ENCODE data around the gene VPS13A. TPM values are rescaled to one million over a fixed set of nuclear protein-coding genes. Genes with fewer than 3 reads are reported as not detected.
A peak's percentile ranks its signal among the peaks of the same experiment; 100 is the strongest.

The VPS13A gene
- total and polyA plus RNA-seq, 2 of the 13 experiments (the other 11 are each of a cell fraction or from before 2014, with no cell fraction given): 20.4 to 20.7 TPM

- TF ChIP-seq MIXL1 (CRISPR knock-in tag; IDR thresholded peaks at IDR 0.05) (0 out of 2 replicates have a peak, but pooled peaks have one; percentile 3), SMARCE1 (IDR thresholded peaks at IDR 0.05; ENCODE audit: borderline replicate concordance) (no peak), KDM3A (CRISPR knock-in tag; IDR thresholded peaks at IDR 0.05; ENCODE audit: low read depth) (peak; percentile 38), ZNF160 (CRISPR knock-in tag; IDR thresholded peaks at IDR 0.05) (peak; percentile 7; the same call in 1 of the 2 replicates), RFX1 (IDR thresholded peaks at IDR 0.05) (peak; percentile 82), MZF1 (CRISPR knock-in tag; IDR thresholded peaks at IDR 0.05; ENCODE audit: borderline replicate concordance) (no peak), RBM39 (IDR thresholded peaks at IDR 0.05; ENCODE audit: low read depth, low read length, poor library complexity, severe bottlenecking) (peak; percentile 49), ZBTB7A (CRISPR knock-in tag; IDR thresholded peaks at IDR 0.05) (no peak), SMAD9 (CRISPR knock-in tag; IDR thresholded peaks at IDR 0.05) (0 out of 2 replicates have a peak, but pooled peaks have one; percentile 13), ZMYM4 (CRISPR knock-in tag; IDR thresholded peaks at IDR 0.05) (peak; percentile 66; the same call in 1 of the 2 replicates), CENPBD1 (CRISPR knock-in tag; IDR thresholded peaks at IDR 0.05; ENCODE audit: borderline replicate concordance, low read depth) (no peak), NKX3-1 (CRISPR knock-in tag; IDR thresholded peaks at IDR 0.05) (no peak), PITX1 (CRISPR knock-in tag; IDR thresholded peaks at IDR 0.05) (no peak; the same call in 1 of the 2 replicates), CCDC6 (CRISPR knock-in tag; IDR thresholded peaks at IDR 0.05) (no peak), CBX5 (CRISPR knock-in tag; IDR thresholded peaks at IDR 0.05; ENCODE audit: borderline replicate concordance) (no peak; the same call in 1 of the 2 replicates), JUND (CRISPR knock-in tag; IDR thresholded peaks at IDR 0.05) (no peak), ZNF274 (CRISPR knock-in tag; IDR thresholded peaks at IDR 0.05) (peak; percentile 57; the same call in 1 of the 2 replicates), MAFK (conservative IDR thresholded peaks at IDR 0.05 in 1 of 2, IDR thresholded peaks at IDR 0.05 in 1 of 2; ENCODE audit: low read length in 2 of 2) (no peak), ZC3H13 (CRISPR knock-in tag; IDR thresholded peaks at IDR 0.05) (no peak), THAP7 (CRISPR knock-in tag; IDR thresholded peaks at IDR 0.05) (no peak), DR1 (CRISPR knock-in tag; IDR thresholded peaks at IDR 0.05) (peak; percentile 35; the same call in 1 of the 2 replicates), MAZ (IDR thresholded peaks at IDR 0.05; ENCODE audit: borderline replicate concordance, low read depth, low read length) (peak; percentile 54; the same call in 1 of the 2 replicates), MAZ (CRISPR knock-in tag; IDR thresholded peaks at IDR 0.05; ENCODE audit: low read depth) (peak; percentile 85)
- TF ChIP-seq, protein P1, sequence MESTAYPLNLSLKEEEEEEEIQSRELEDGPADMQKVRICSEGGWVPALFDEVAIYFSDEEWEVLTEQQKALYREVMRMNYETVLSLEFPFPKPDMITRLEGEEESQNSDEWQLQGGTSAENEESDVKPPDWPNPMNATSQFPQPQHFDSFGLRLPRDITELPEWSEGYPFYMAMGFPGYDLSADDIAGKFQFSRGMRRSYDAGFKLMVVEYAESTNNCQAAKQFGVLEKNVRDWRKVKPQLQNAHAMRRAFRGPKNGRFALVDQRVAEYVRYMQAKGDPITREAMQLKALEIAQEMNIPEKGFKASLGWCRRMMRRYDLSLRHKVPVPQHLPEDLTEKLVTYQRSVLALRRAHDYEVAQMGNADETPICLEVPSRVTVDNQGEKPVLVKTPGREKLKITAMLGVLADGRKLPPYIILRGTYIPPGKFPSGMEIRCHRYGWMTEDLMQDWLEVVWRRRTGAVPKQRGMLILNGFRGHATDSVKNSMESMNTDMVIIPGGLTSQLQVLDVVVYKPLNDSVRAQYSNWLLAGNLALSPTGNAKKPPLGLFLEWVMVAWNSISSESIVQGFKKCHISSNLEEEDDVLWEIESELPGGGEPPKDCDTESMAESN (CRISPR knock-in tag; conservative IDR thresholded peaks at IDR 0.05): peak; percentile 43
- TF ChIP-seq, protein P2, sequence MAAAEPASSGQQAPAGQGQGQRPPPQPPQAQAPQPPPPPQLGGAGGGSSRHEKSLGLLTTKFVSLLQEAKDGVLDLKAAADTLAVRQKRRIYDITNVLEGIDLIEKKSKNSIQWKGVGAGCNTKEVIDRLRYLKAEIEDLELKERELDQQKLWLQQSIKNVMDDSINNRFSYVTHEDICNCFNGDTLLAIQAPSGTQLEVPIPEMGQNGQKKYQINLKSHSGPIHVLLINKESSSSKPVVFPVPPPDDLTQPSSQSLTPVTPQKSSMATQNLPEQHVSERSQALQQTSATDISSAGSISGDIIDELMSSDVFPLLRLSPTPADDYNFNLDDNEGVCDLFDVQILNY (CRISPR knock-in tag; conservative IDR thresholded peaks at IDR 0.05): peak; percentile 72; the same call in 1 of the 2 replicates
- TF ChIP-seq, protein P3, sequence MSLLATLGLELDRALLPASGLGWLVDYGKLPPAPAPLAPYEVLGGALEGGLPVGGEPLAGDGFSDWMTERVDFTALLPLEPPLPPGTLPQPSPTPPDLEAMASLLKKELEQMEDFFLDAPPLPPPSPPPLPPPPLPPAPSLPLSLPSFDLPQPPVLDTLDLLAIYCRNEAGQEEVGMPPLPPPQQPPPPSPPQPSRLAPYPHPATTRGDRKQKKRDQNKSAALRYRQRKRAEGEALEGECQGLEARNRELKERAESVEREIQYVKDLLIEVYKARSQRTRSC (CRISPR knock-in tag; IDR thresholded peaks at IDR 0.05; ENCODE audit: low read depth): no peak
Measured at GRCh38 chr9:77177143-77177893, at the start of gene VPS13A (continued).

Data from HepG2 (cell line).